Hepatocyte (in vitro differentiated cells): ENCODE results near the gene ZNF536. TPM values are rescaled to one million over a fixed set of nuclear protein-coding genes. Genes with fewer than 3 reads are reported as not detected.
"Not testable (repeated sequence)": the region's sequence is repeated elsewhere in the genome, so short reads cannot be mapped to it uniquely, and the experiment has no call there.

Experiments used
- DNase-seq: peaks from one replicate; pipeline ENCODE4 v3.0.0-alpha.2; 2016; ENCODE audit warnings: low spot score
- H2AFZ ChIP-seq: fragments of 200-600 bp; sonication (generic); 2 replicates; pipeline ENCODE4 v1.6.0; 2016; ENCODE audit warnings: antibody characterized with exemption, mild to moderate bottlenecking
- H3K27ac ChIP-seq: fragments of 200-600 bp; sonication (generic); 2 replicates; pipeline ENCODE4 v1.5.1; 2016; ENCODE audit warnings: mild to moderate bottlenecking
- H3K27me3 ChIP-seq: fragments of 200-600 bp; sonication (generic); 2 replicates; pipeline ENCODE4 v1.6.1; 2016
- H3K36me3 ChIP-seq: fragments of 200-600 bp; sonication (generic); replicated peaks from 2 replicates; pipeline ENCODE4 v1.5.1; 2016; ENCODE audit warnings: low read depth; ENCODE audit not compliant: insufficient read depth
- H3K4me1 ChIP-seq: fragments of 200-600 bp; sonication (generic); 2 replicates; pipeline ENCODE4 v1.5.1; 2016; ENCODE audit warnings: mild to moderate bottlenecking, moderate library complexity; ENCODE audit not compliant: insufficient read depth
- H3K4me2 ChIP-seq: fragments of 200-600 bp; sonication (generic); 2 replicates; pipeline ENCODE4 v1.6.0; 2016
- H3K4me3 ChIP-seq: fragments of 200-600 bp; sonication (generic); 2 replicates; pipeline ENCODE4 v1.5.1; 2016; ENCODE audit warnings: mild to moderate bottlenecking
- H3K79me2 ChIP-seq: fragments of 200-600 bp; sonication (generic); 2 replicates; pipeline ENCODE4 v1.6.0; 2017; ENCODE audit warnings: mild to moderate bottlenecking
- H3K9me2 ChIP-seq: fragments of 200-600 bp; sonication (generic); replicated peaks from 2 replicates; pipeline ENCODE4 v1.6.0; 2017; ENCODE audit warnings: mild to moderate bottlenecking; ENCODE audit not compliant: insufficient read depth
- H3K9me3 ChIP-seq: fragments of 200-600 bp; sonication (generic); 2 replicates; pipeline ENCODE4 v1.5.1; 2016; ENCODE audit warnings: low read depth, mild to moderate bottlenecking
- H4K20me1 ChIP-seq: fragments of 200-600 bp; sonication (generic); 2 replicates; pipeline ENCODE4 v1.6.0; 2016; ENCODE audit warnings: mild to moderate bottlenecking; ENCODE audit not compliant: insufficient read depth, poor library complexity, severe bottlenecking
- CTCF ChIP-seq: fragments of 200-600 bp; sonication (generic); IDR thresholded peaks from 2 replicates; pipeline ENCODE4 v1.5.1; 2016; ENCODE audit warnings: antibody characterized with exemption, mild to moderate bottlenecking; ENCODE audit not compliant: poor library complexity
- EZH2 ChIP-seq: fragments of 200-600 bp; sonication (generic); IDR thresholded peaks from 2 replicates; pipeline ENCODE4 v1.6.1; 2016; ENCODE audit warnings: antibody characterized with exemption, mild to moderate bottlenecking, borderline replicate concordance
- EZH2phosphoT487 ChIP-seq: fragments of 200-600 bp; sonication (generic); IDR thresholded peaks from one replicate; pipeline ENCODE4 v1.6.1; 2018; ENCODE audit warnings: antibody characterized with exemption, mild to moderate bottlenecking, low read depth, moderate library complexity; ENCODE audit not compliant: unreplicated experiment, severe bottlenecking
- WGBS: methylation state at CpG from one replicate; pipeline ENCODE4 v1.1.6; 2016; ENCODE audit warnings: low lambda C conversion rate; ENCODE audit errors: missing lambda C conversion rate; 5-methylcytosine and 5-hydroxymethylcytosine counted together
- polyA plus RNA-seq: library from polyadenylated mRNA; unstranded; fragments of >200 nt; fragmentation: Nextera tagmentation; extraction: Ambion mirVana; gene quantifications from 2 replicates; pipeline ENCODE4 v1.2.1, GENCODE V29; 2016
- total RNA-seq: library from RNA; depleted of rRNA; stranded (reverse); fragments of >200 nt; gene quantifications from 2 replicates; pipeline ENCODE4 v1.2.3, GENCODE V29; 2014

Gene ZNF536
- total and polyA plus RNA-seq, 2 experiments from 2014 or later = 4.1 to 7.5 TPM

- Histone ChIP-seq H3K4me2 (no peak overlapping the region), H3K9me2 (no peaks in the 10 kb centered on the region), H3K9me3 (no peaks in the 10 kb centered on the region), H3K4me3 (no peak overlapping the region), H3K27ac (no peak overlapping the region), H3K27me3 (peaks cover 4% of the 10 kb centered on the region), H3K79me2 (no peaks in the 10 kb centered on the region), H4K20me1 (no peaks in the 10 kb centered on the region), H3K4me1 (peaks cover 8% of the 10 kb centered on the region), H2AFZ (no peak overlapping the region), H3K36me3 (no peaks in the 10 kb centered on the region)
- TF ChIP-seq EZH2 (no peak), EZH2phosphoT487 (no peak), CTCF (no peak)
- WGBS = 95% methylated on average over 8 of the region's 8 CpGs
- DNase-seq = no peak
These were observed 26.5 kb upstream of the ZNF536 start for GRCh38 chr19:30345686-30346085.

GRCh38 chr19:30346468-30346867 is 25.7 kb upstream of the ZNF536 start:
- not testable (repeated sequence) for H3K9me2 ChIP-seq, H3K4me3 ChIP-seq, H2AFZ ChIP-seq, H3K79me2 ChIP-seq, H3K4me2 ChIP-seq, H3K9me3 ChIP-seq, H4K20me1 ChIP-seq, H3K36me3 ChIP-seq, H3K27me3 ChIP-seq, H3K4me1 ChIP-seq, DNase-seq, H3K27ac ChIP-seq
- 100% methylated on average over 1 of the region's 1 CpG for WGBS

- TF ChIP-seq CTCF (no peak), EZH2 (no peak)
- H2AFZ ChIP-seq = no peak overlapping the region
- H3K4me3 ChIP-seq = no peak overlapping the region
- H3K9me3 ChIP-seq = no peaks in the 10 kb centered on the region
- H3K27me3 ChIP-seq = peaks cover 15% of the 10 kb centered on the region
- no peak for DNase-seq
- H3K4me1 ChIP-seq = no peaks in the 10 kb centered on the region
- no peaks in the 10 kb centered on the region for H3K79me2 ChIP-seq
- no peak overlapping the region for H3K27ac ChIP-seq
- H3K36me3 ChIP-seq = no peaks in the 10 kb centered on the region
- no peaks in the 10 kb centered on the region for H4K20me1 ChIP-seq
- no peak overlapping the region for H3K4me2 ChIP-seq
- WGBS = 72% methylated on average over 7 of the region's 7 CpGs
- no peaks in the 10 kb centered on the region for H3K9me2 ChIP-seq
These were observed 23.0 kb upstream of the ZNF536 start for GRCh38 chr19:30349131-30349730.

- Histone ChIP-seq H3K27ac (no peak overlapping the region), H3K9me2 (no peaks in the 10 kb centered on the region), H3K4me3 (no peak overlapping the region), H2AFZ (no peak overlapping the region), H3K4me1 (no peaks in the 10 kb centered on the region), H4K20me1 (no peaks in the 10 kb centered on the region), H3K36me3 (no peaks in the 10 kb centered on the region), H3K27me3 (peaks cover 15% of the 10 kb centered on the region), H3K79me2 (no peaks in the 10 kb centered on the region), H3K4me2 (no peak overlapping the region), H3K9me3 (no peaks in the 10 kb centered on the region)
- 70% methylated on average over 7 of the region's 7 CpGs for WGBS
- no peak for DNase-seq
- TF ChIP-seq EZH2 (no peak), CTCF (no peak), EZH2phosphoT487 (no peak)
These were observed 21.2 kb upstream of the ZNF536 start for GRCh38 chr19:30350692-30351663.
